A549 (cell line): ENCODE measurements around the gene PRPF31. TPM values are rescaled to one million over a fixed set of nuclear protein-coding genes. Genes with fewer than 3 reads are reported as not detected.

ENCODE experiments used
- ATAC-seq, 2 experiments: fragments of 200-7000 bp in 1 of 2; fragments of >200 bp in 1 of 2; cut with Nextera tagmentation in 1 of 2; cut with Tn5 transposase in 1 of 2; 3 replicates each; pipeline versions ENCODE4 v1.8.0 to v1.9.1; 2018 to 2020; ENCODE audit warnings: mild to moderate bottlenecking in 1 of 2, moderate library complexity in 1 of 2
- CTCF ChIA-PET: fragments of 300-600 bp; sonication (Branson Sonifier 250); formaldehyde crosslinking; extraction: SDS; loops from one replicate; lab custom pipeline; 2021; ENCODE audit warnings: antibody characterized with exemption, inconsistent platforms; lab: Yijun Ruan, JAX
- POLR2A ChIA-PET: fragments of 350-600 bp; formaldehyde crosslinking; extraction: SDS; loops from one replicate; lab custom pipeline; 2021; ENCODE audit warnings: antibody characterized with exemption, inconsistent platforms; lab: Yijun Ruan, JAX
- DNase-seq, 2 experiments: peaks; one replicate each; pipeline versions ENCODE4 v3.0.0 to v3.0.0-alpha.2; 2011 to 2016; ENCODE audit warnings: low read depth in 1 of 2, low spot score in 1 of 2
- FAIRE-seq: peaks from 2 replicates; lab custom pipeline; 2011; peaks lifted over from hg19 to GRCh38; lab: Jason Lieb, UNC
- H3K27ac ChIP-seq, 2 experiments: fragments of >200 bp; sonication (Bioruptor Twin); formaldehyde crosslinking; 3 replicates each; pipeline ENCODE4 v1.5.1; 2016 to 2017
- H3K4me1 ChIP-seq: fragments of >200 bp; sonication (Bioruptor Twin); formaldehyde crosslinking; 3 replicates; pipeline ENCODE4 v1.6.1; 2016
- H3K4me2 ChIP-seq: fragments of >200 bp; sonication (Bioruptor Twin); formaldehyde crosslinking; 3 replicates; pipeline ENCODE4 v1.6.1; 2016
- H3K4me3 ChIP-seq: fragments of >200 bp; sonication (Bioruptor Twin); formaldehyde crosslinking; 3 replicates; pipeline ENCODE4 v1.5.1; 2016
- H3K9me3 ChIP-seq: fragments of >200 bp; sonication (Bioruptor Twin); formaldehyde crosslinking; 3 replicates; pipeline ENCODE4 v1.6.1; 2016
- CEBPB ChIP-seq, 2 experiments: fragments of >200 bp in 1 of 2; sonication (Bioruptor Twin) in 1 of 2; formaldehyde crosslinking in 1 of 2; IDR thresholded peaks; 2 replicates each; pipeline ENCODE4 v1.6.1; 2012 to 2016
- CHD2 ChIP-seq: fragments of 150-350 bp; IDR thresholded peaks from 2 replicates; pipeline ENCODE4 v1.6.1; 2014; ENCODE audit warnings: low read length; ENCODE audit not compliant: partially characterized antibody
- EHF ChIP-seq: fragments of 250-450 bp; sonication (Bioruptor Pico); IDR thresholded peaks from 2 replicates; pipeline ENCODE4 v1.5.0; 2020; ENCODE audit warnings: mild to moderate bottlenecking
- EHMT2 ChIP-seq: fragments of 200-600 bp; sonication (generic); IDR thresholded peaks from 2 replicates; pipeline ENCODE4 v1.6.1; 2016; ENCODE audit warnings: antibody characterized with exemption, low read depth, mild to moderate bottlenecking, moderate library complexity
- ESRRA ChIP-seq: fragments of 150-350 bp; IDR thresholded peaks from 2 replicates; pipeline ENCODE4 v1.6.1; 2014; ENCODE audit warnings: mild to moderate bottlenecking, low read length, borderline replicate concordance
- FOSB ChIP-seq: fragments of 250-450 bp; sonication (Bioruptor Pico); IDR thresholded peaks from 2 replicates; pipeline ENCODE4 v1.5.0; 2020; ENCODE audit warnings: mild to moderate bottlenecking, moderate library complexity
- FOXS1 ChIP-seq: fragments of 250-450 bp; sonication (Bioruptor Pico); IDR thresholded peaks from 2 replicates; pipeline ENCODE4 v1.5.0; 2020; ENCODE audit warnings: mild to moderate bottlenecking, moderate library complexity
- GATA3 ChIP-seq: IDR thresholded peaks from 2 replicates; pipeline ENCODE4 v1.6.1; 2012; ENCODE audit warnings: borderline replicate concordance
- HDAC2 ChIP-seq: fragments of 200-600 bp; sonication (generic); IDR thresholded peaks from 2 replicates; pipeline ENCODE4 v1.6.1; 2016
- HEYL ChIP-seq: fragments of 250-450 bp; sonication (Bioruptor Pico); IDR thresholded peaks from 2 replicates; pipeline ENCODE4 v1.8.0; 2021; ENCODE audit warnings: mild to moderate bottlenecking, moderate library complexity
- HOXA7 ChIP-seq: fragments of 250-450 bp; sonication (Bioruptor Pico); IDR thresholded peaks from 2 replicates; pipeline ENCODE4 v1.5.0; 2020; ENCODE audit warnings: mild to moderate bottlenecking, moderate library complexity
- JUNB ChIP-seq: fragments of >200 bp; sonication (Bioruptor Twin); formaldehyde crosslinking; IDR thresholded peaks from 2 replicates; pipeline ENCODE4 v1.6.1; 2016
- MAFK ChIP-seq: fragments of 450-650 bp; IDR thresholded peaks from 2 replicates; pipeline ENCODE4 v1.6.1; 2014; ENCODE audit not compliant: partially characterized antibody
- MAX ChIP-seq: IDR thresholded peaks from 2 replicates; pipeline ENCODE4 v1.6.1; 2012
- MYC ChIP-seq: IDR thresholded peaks from 2 replicates; pipeline ENCODE4 v1.6.1; 2012; ENCODE audit warnings: mild to moderate bottlenecking, inconsistent platforms, low read length, improper control_type of control experiment, borderline replicate concordance
- NFE2L2 ChIP-seq: fragments of 150-350 bp; conservative IDR thresholded peaks from 2 replicates; pipeline ENCODE4 v1.6.1; 2014; ENCODE audit warnings: low read length
- NPAS2 ChIP-seq: fragments of 250-450 bp; sonication (Bioruptor Pico); IDR thresholded peaks from 2 replicates; pipeline ENCODE4 v1.8.0; 2022; ENCODE audit warnings: mild to moderate bottlenecking, moderate library complexity, borderline replicate concordance
- PHF8 ChIP-seq: fragments of 200-600 bp; sonication (generic); IDR thresholded peaks from 2 replicates; pipeline ENCODE4 v1.6.1; 2016; ENCODE audit warnings: low read depth, mild to moderate bottlenecking, antibody characterized with exemption, moderate library complexity, borderline replicate concordance
- POLR2A ChIP-seq: IDR thresholded peaks from 2 replicates; pipeline ENCODE4 v1.6.1; 2012; ENCODE audit warnings: mild to moderate bottlenecking, low read length
- POLR2AphosphoS2 ChIP-seq: conservative IDR thresholded peaks from 2 replicates; pipeline ENCODE4 v1.6.1; 2012; ENCODE audit warnings: low read length, improper control_type of control experiment, inconsistent platforms
- RAD21 ChIP-seq, 2 experiments: fragments of >200 bp in 1 of 2; sonication (Bioruptor Twin) in 1 of 2; formaldehyde crosslinking in 1 of 2; IDR thresholded peaks in 1 of 2; conservative IDR thresholded peaks in 1 of 2; 2 replicates in 1 of 2; 3 replicates in 1 of 2; pipeline ENCODE4 v1.6.1; 2012 to 2018; ENCODE audit warnings: inconsistent platforms in 1 of 2
- RCOR1 ChIP-seq: fragments of 150-350 bp; IDR thresholded peaks from 2 replicates; pipeline ENCODE4 v1.6.1; 2014; ENCODE audit warnings: antibody characterized with exemption, low read length, low read depth
- SMC3 ChIP-seq: fragments of >200 bp; sonication (Bioruptor Twin); formaldehyde crosslinking; IDR thresholded peaks from 3 replicates; pipeline ENCODE4 v1.6.1; 2018; ENCODE audit warnings: inconsistent platforms
- TFCP2L1 ChIP-seq: fragments of 250-450 bp; sonication (Bioruptor Pico); IDR thresholded peaks from 2 replicates; pipeline ENCODE4 v1.5.0; 2021; ENCODE audit warnings: mild to moderate bottlenecking
- USF2 ChIP-seq: fragments of 450-650 bp; IDR thresholded peaks from 2 replicates; pipeline ENCODE4 v1.6.1; 2014; ENCODE audit warnings: antibody characterized with exemption
- ZNF302 ChIP-seq: fragments of 250-450 bp; sonication (Bioruptor Pico); IDR thresholded peaks from 2 replicates; pipeline ENCODE4 v1.9.0; 2021; ENCODE audit warnings: inconsistent platforms, mild to moderate bottlenecking, moderate library complexity
- ZSCAN20 ChIP-seq: fragments of 250-450 bp; sonication (Bioruptor Pico); IDR thresholded peaks from 2 replicates; pipeline ENCODE4 v1.8.0; 2022; ENCODE audit warnings: mild to moderate bottlenecking, moderate library complexity
- WGBS: methylation state at CpG from one replicate; pipeline ENCODE4 v1.1.6; 2017; ENCODE audit errors: missing lambda C conversion rate; 5-methylcytosine and 5-hydroxymethylcytosine counted together
- polyA plus RNA-seq, 4 experiments: library from polyadenylated mRNA; depleted of rRNA in 3 of 4; stranded (reverse); fragments of >200 nt; fragmentation: RNase III in 1 of 4; extraction: RNeasy Plus Mini Kit Qiagen cat#74134 plus additional on column Dnase treatment in 1 of 4; gene quantifications; 2 replicates in 3 of 4; 3 replicates in 1 of 4; pipeline ENCODE4 v1.2.3, GENCODE V29; 2011 to 2017

PRPF31 gene
- polyA plus RNA-seq, 2 of the 4 experiments (the other 2 are of a cell fraction), result 69.8 to 169 TPM

- Histone ChIP-seq H3K9me3 (no peaks in the 10 kb centered on the region), H3K27ac (no peak overlapping the region), H3K4me2 (no peak overlapping the region), H3K4me3 (no peak overlapping the region), H3K4me1 (0 out of 3 replicates have a peak, but pooled peaks cover 8% of the 10 kb centered on the region)
- FAIRE-seq, result no peak
- 83% methylated on average over 20 of the region's 21 CpGs for whole genome bisulfite sequencing
- ATAC-seq, result no peak
- ChIA-PET POLR2A (interaction anchor here (1.6 kb wide), 1 partner anchor 29 kb away, joined by 5 read pairs; no protein-coding TSS in a partner anchor), CTCF (interaction anchor here (3.0 kb wide), 1 partner anchor 300 kb away, joined by 7 read pairs; no protein-coding TSS in a partner anchor)
- TF ChIP-seq ESRRA, result no peak
- TF ChIP-seq CEBPB (IDR thresholded peaks at IDR 0.05), result no peak
- no peak for TF ChIP-seq SMC3
- TF ChIP-seq TFCP2L1 (CRISPR knock-in tag), result no peak
- TF ChIP-seq MYC, result no peak
- TF ChIP-seq HDAC2, result no peak
- no peak for TF ChIP-seq EHF
- TF ChIP-seq EHMT2, result no peak
- TF ChIP-seq NPAS2 (CRISPR knock-in tag), result no peak
- no peak for TF ChIP-seq POLR2A
- no peak for TF ChIP-seq FOSB (CRISPR knock-in tag)
- TF ChIP-seq FOXS1 (CRISPR knock-in tag), result no peak
- TF ChIP-seq HOXA7 (CRISPR knock-in tag), result no peak
- no peak for TF ChIP-seq RAD21 (conservative IDR thresholded peaks at IDR 0.05 in 1 of 2, IDR thresholded peaks at IDR 0.05 in 1 of 2)
- TF ChIP-seq PHF8, result no peak
- TF ChIP-seq USF2, result no peak
- DNase-seq, result no peak
These were observed 7.6 kb upstream of the PRPF31 start for GRCh38 chr19:54107876-54108490.

- no peak for FAIRE-seq
- no peak for TF ChIP-seq NPAS2 (CRISPR knock-in tag)
- peak; percentile 63 for TF ChIP-seq MAFK
- TF ChIP-seq, all 56 proteins: peak for 1
- H3K4me3 ChIP-seq, result no peak overlapping the region
- no peak overlapping the region for H3K4me2 ChIP-seq
- POLR2A ChIA-PET, result interaction anchor here (1.6 kb wide), 1 partner anchor 28 kb away, joined by 5 read pairs; no protein-coding TSS in a partner anchor
- DNase-seq (no peak), ATAC-seq (no peak)
- CTCF ChIA-PET, result interaction anchor here (3.0 kb wide), 1 partner anchor 300 kb away, joined by 7 read pairs; no protein-coding TSS in a partner anchor
- 88% methylated on average over 7 of the region's 7 CpGs for whole genome bisulfite sequencing
- H3K4me1 ChIP-seq, result 0 out of 3 replicates have a peak, but pooled peaks cover 7% of the 10 kb centered on the region
- no peak overlapping the region for H3K27ac ChIP-seq
- no peaks in the 10 kb centered on the region for H3K9me3 ChIP-seq
These were observed 7.1 kb upstream of the PRPF31 start for GRCh38 chr19:54108496-54108895.

GRCh38 chr19:54109651-54110050 is 5.9 kb upstream of the PRPF31 start:
- ATAC-seq (peak; percentile 61 to 85), DNase-seq (no peak), FAIRE-seq (no peak)
- no peak overlapping the region for H3K4me2 ChIP-seq
- CTCF ChIA-PET, result interaction anchor here (0.5 to 3.0 kb wide), 3 partner anchors 13 to 1031 kb away, joined by 3 to 7 read pairs (median 3); no protein-coding TSS in a partner anchor
- POLR2A ChIA-PET, result interaction anchor here (1.6 kb wide), 1 partner anchor 27 kb away, joined by 5 read pairs; no protein-coding TSS in a partner anchor
- no peak overlapping the region for H3K4me3 ChIP-seq
- 81% methylated on average over 6 of the region's 6 CpGs for WGBS
- H3K4me1 ChIP-seq, result peaks cover 11% of the 10 kb centered on the region; the same call in 1 of the 3 replicates
- no peak overlapping the region for H3K27ac ChIP-seq
- no peak for TF ChIP-seq ZSCAN20 (CRISPR knock-in tag)
- no peak for TF ChIP-seq RAD21 (conservative IDR thresholded peaks at IDR 0.05 in 1 of 2, IDR thresholded peaks at IDR 0.05 in 1 of 2)
- no peak for TF ChIP-seq POLR2AphosphoS2
- no peak for TF ChIP-seq NFE2L2
- TF ChIP-seq RCOR1, result no peak
- no peak for TF ChIP-seq TFCP2L1 (CRISPR knock-in tag)
- TF ChIP-seq MAX, result no peak
- TF ChIP-seq ZNF302 (CRISPR knock-in tag), result no peak
- TF ChIP-seq CHD2, result no peak
- TF ChIP-seq HDAC2, result no peak
- TF ChIP-seq NPAS2 (CRISPR knock-in tag), result no peak
- no peak for TF ChIP-seq JUNB
- TF ChIP-seq GATA3, result no peak
- TF ChIP-seq HEYL (CRISPR knock-in tag), result no peak
- TF ChIP-seq MYC, result no peak
- TF ChIP-seq, all 56 proteins: peak for 0
- no peaks in the 10 kb centered on the region for H3K9me3 ChIP-seq
